ENCODE measurements around the gene ACSM2B. TPM values are rescaled to one million over a fixed set of nuclear protein-coding genes. Genes with fewer than 3 reads are reported as not detected.
"Not testable (repeated sequence)": the region's sequence is repeated elsewhere in the genome, so short reads cannot be mapped to it uniquely, and the experiment has no call there.

The ACSM2B gene
- total and polyA plus RNA-seq, 2 donors from 2014 or later: 48.2 to 428 TPM

GRCh38 chr16:20580487-20581259, 4.5 kb upstream of the ACSM2B start:
- H3K27me3 ChIP-seq (ENCODE audit: control insufficient read depth, insufficient read depth, low read length); H3K27ac ChIP-seq (ENCODE audit: low read depth in 2 of 2, low read length in 2 of 2); FAIRE-seq; DNase-seq; H3K4me3 ChIP-seq (ENCODE audit: low read length in 3 of 3); intact Hi-C loops (cut with DNase I); H3K9me3 ChIP-seq (ENCODE audit: control insufficient read depth in 2 of 3, insufficient read depth in 1 of 3, low read length in 3 of 3); H3K9ac ChIP-seq (ENCODE audit: low read length in 3 of 3); H3K4me1 ChIP-seq (ENCODE audit: control insufficient read depth in 2 of 3, insufficient read depth in 2 of 3, low read depth in 1 of 3, low read length in 3 of 3); H3K36me3 ChIP-seq (ENCODE audit: control insufficient read depth in 2 of 3, insufficient read depth in 3 of 3, low read length in 3 of 3): not testable (repeated sequence)

- H3K27me3 ChIP-seq (ENCODE audit: control insufficient read depth, insufficient read depth, low read length); H3K27ac ChIP-seq (ENCODE audit: low read depth in 2 of 2, low read length in 2 of 2); H3K36me3 ChIP-seq (ENCODE audit: control insufficient read depth in 2 of 3, insufficient read depth in 3 of 3, low read length in 3 of 3); DNase-seq; H3K4me1 ChIP-seq (ENCODE audit: control insufficient read depth in 2 of 3, insufficient read depth in 2 of 3, low read depth in 1 of 3, low read length in 3 of 3); H3K9me3 ChIP-seq (ENCODE audit: control insufficient read depth in 2 of 3, insufficient read depth in 1 of 3, low read length in 3 of 3); intact Hi-C loops (cut with DNase I); H3K9ac ChIP-seq (ENCODE audit: low read length in 3 of 3); H3K4me3 ChIP-seq (ENCODE audit: low read length in 3 of 3); FAIRE-seq: not testable (repeated sequence)
These were observed 1.9 kb upstream of the ACSM2B start for GRCh38 chr16:20578091-20578490.

- H3K9ac ChIP-seq (ENCODE audit: low read length in 3 of 3); H3K36me3 ChIP-seq (ENCODE audit: control insufficient read depth in 2 of 3, insufficient read depth in 3 of 3, low read length in 3 of 3); H3K4me3 ChIP-seq (ENCODE audit: low read length in 3 of 3); H3K27me3 ChIP-seq (ENCODE audit: control insufficient read depth, insufficient read depth, low read length); DNase-seq; intact Hi-C loops (cut with DNase I); FAIRE-seq; H3K4me1 ChIP-seq (ENCODE audit: control insufficient read depth in 2 of 3, insufficient read depth in 2 of 3, low read depth in 1 of 3, low read length in 3 of 3); H3K27ac ChIP-seq (ENCODE audit: low read depth in 2 of 2, low read length in 2 of 2); H3K9me3 ChIP-seq (ENCODE audit: control insufficient read depth in 2 of 3, insufficient read depth in 1 of 3, low read length in 3 of 3): not testable (repeated sequence)
These were observed 7.0 kb downstream of the ACSM2B start for GRCh38 chr16:20569117-20569651.

GRCh38 chr16:20568404-20568803, 7.8 kb downstream of the ACSM2B start:
- FAIRE-seq: no peak
- H3K9ac ChIP-seq (ENCODE audit: low read length in 3 of 3): no peak overlapping the region
- intact Hi-C loops (cut with DNase I): no loop called here
- no peak overlapping the region for H3K4me3 ChIP-seq (ENCODE audit: low read length in 3 of 3)
- H3K27ac ChIP-seq (ENCODE audit: low read depth in 2 of 2, low read length in 2 of 2): no peak overlapping the region
- no peak for TF ChIP-seq CTCF (IDR thresholded peaks at IDR 0.05; ENCODE audit: borderline replicate concordance, extremely low read depth, insufficient read depth)
- no peaks in the 10 kb centered on the region for H3K27me3 ChIP-seq (ENCODE audit: control insufficient read depth, insufficient read depth, low read length)
- no peaks in the 10 kb centered on the region for H3K36me3 ChIP-seq (ENCODE audit: control insufficient read depth in 2 of 3, insufficient read depth in 3 of 3, low read length in 3 of 3)
- no peaks in the 10 kb centered on the region for H3K4me1 ChIP-seq (ENCODE audit: control insufficient read depth in 2 of 3, insufficient read depth in 2 of 3, low read depth in 1 of 3, low read length in 3 of 3)
- no peak for DNase-seq
- peaks cover 0 to 9% (median 0%) of the 10 kb centered on the region in 3 donors for H3K9me3 ChIP-seq (ENCODE audit: control insufficient read depth in 2 of 3, insufficient read depth in 1 of 3, low read length in 3 of 3)

GRCh38 chr16:20566864-20567263, 9.3 kb downstream of the ACSM2B start:
- Histone ChIP-seq H3K27ac (ENCODE audit: low read depth in 2 of 2, low read length in 2 of 2) (no peak overlapping the region), H3K4me1 (ENCODE audit: control insufficient read depth in 2 of 3, insufficient read depth in 2 of 3, low read depth in 1 of 3, low read length in 3 of 3) (no peaks in the 10 kb centered on the region), H3K9me3 (ENCODE audit: control insufficient read depth in 2 of 3, insufficient read depth in 1 of 3, low read length in 3 of 3) (peaks cover 0 to 12% (median 0%) of the 10 kb centered on the region in 3 donors), H3K36me3 (ENCODE audit: control insufficient read depth in 2 of 3, insufficient read depth in 3 of 3, low read length in 3 of 3) (peaks cover 0 to 2% (median 0%) of the 10 kb centered on the region in 3 donors), H3K4me3 (ENCODE audit: low read length in 3 of 3) (no peak overlapping the region), H3K27me3 (ENCODE audit: control insufficient read depth, insufficient read depth, low read length) (no peaks in the 10 kb centered on the region), H3K9ac (ENCODE audit: low read length in 3 of 3) (no peak overlapping the region)
- no peak for FAIRE-seq
- TF ChIP-seq CTCF (IDR thresholded peaks at IDR 0.05; ENCODE audit: borderline replicate concordance, extremely low read depth, insufficient read depth): no peak
- intact Hi-C loops (cut with DNase I): no loop called here
- DNase-seq: no peak

- FAIRE-seq; H3K4me1 ChIP-seq (ENCODE audit: control insufficient read depth in 2 of 3, insufficient read depth in 2 of 3, low read depth in 1 of 3, low read length in 3 of 3); H3K36me3 ChIP-seq (ENCODE audit: control insufficient read depth in 2 of 3, insufficient read depth in 3 of 3, low read length in 3 of 3); intact Hi-C loops (cut with DNase I); H3K4me3 ChIP-seq (ENCODE audit: low read length in 3 of 3); H3K27ac ChIP-seq (ENCODE audit: low read depth in 2 of 2, low read length in 2 of 2); H3K27me3 ChIP-seq (ENCODE audit: control insufficient read depth, insufficient read depth, low read length); H3K9ac ChIP-seq (ENCODE audit: low read length in 3 of 3); DNase-seq: not testable (repeated sequence)
- H3K9me3 ChIP-seq (ENCODE audit: control insufficient read depth in 2 of 3, insufficient read depth in 1 of 3, low read length in 3 of 3): peaks cover 0 to 12% (median 0%) of the 10 kb centered on the region in 3 donors
These were observed 10.8 kb downstream of the ACSM2B start for GRCh38 chr16:20565334-20565733.

GRCh38 chr16:20564218-20564617, 11.9 kb downstream of the ACSM2B start:
- H3K27me3 ChIP-seq (ENCODE audit: control insufficient read depth, insufficient read depth, low read length); H3K9ac ChIP-seq (ENCODE audit: low read length in 3 of 3); H3K4me1 ChIP-seq (ENCODE audit: control insufficient read depth in 2 of 3, insufficient read depth in 2 of 3, low read depth in 1 of 3, low read length in 3 of 3); intact Hi-C loops (cut with DNase I); FAIRE-seq; H3K4me3 ChIP-seq (ENCODE audit: low read length in 3 of 3); H3K36me3 ChIP-seq (ENCODE audit: control insufficient read depth in 2 of 3, insufficient read depth in 3 of 3, low read length in 3 of 3); DNase-seq; H3K27ac ChIP-seq (ENCODE audit: low read depth in 2 of 2, low read length in 2 of 2): not testable (repeated sequence)
- peaks cover 0 to 12% (median 0%) of the 10 kb centered on the region in 3 donors for H3K9me3 ChIP-seq (ENCODE audit: control insufficient read depth in 2 of 3, insufficient read depth in 1 of 3, low read length in 3 of 3)
